Inflammatory macrophage (primary cell): Measurements from ENCODE around the gene SLC34A3.
A peak's percentile ranks its signal among the peaks of the same experiment; 100 is the strongest.

Source experiments
- DNase-seq, 2 donors: peaks; one replicate each; pipeline ENCODE4 v3.0.0-alpha.2; 2020 to 2022
- total RNA-seq, 18 experiments: gene quantifications; one replicate each; lab custom pipeline; 2026; ENCODE audit warnings: mixed read lengths in 6 of 18, inconsistent platforms in 2 of 18; lab: John Stamatoyannopoulos, UW

The SLC34A3 gene
- 0 to 0.03 (median 0) reads per million in 18 experiments for total RNA-seq

- DNase-seq, result no peak
Observed at GRCh38 chr9:137230705-137231371, at the start of gene SLC34A3. SLC34A3 (plus strand) TSS chr9:137230901; CDS start chr9:137231703, 802 bp downstream.

GRCh38 chr9:137181680-137182079 lies 49.0 kb upstream of the SLC34A3 start:
- no peak for DNase-seq

GRCh38 chr9:137182836-137183235 lies 47.9 kb upstream of the SLC34A3 start:
- no peak for DNase-seq

- DNase-seq, result no peak
Observed at GRCh38 chr9:137183980-137184595, 46.6 kb upstream of the SLC34A3 start.

GRCh38 chr9:137184881-137185660 lies 45.6 kb upstream of the SLC34A3 start:
- DNase-seq, result no peak

GRCh38 chr9:137185921-137186320 lies 44.8 kb upstream of the SLC34A3 start:
- DNase-seq, result no peak

- no peak for DNase-seq
Observed at GRCh38 chr9:137186385-137186784, 44.3 kb upstream of the SLC34A3 start.

- no peak for DNase-seq
Observed at GRCh38 chr9:137187386-137187785, 43.3 kb upstream of the SLC34A3 start.

- DNase-seq, result no peak
Observed at GRCh38 chr9:137188086-137188489, 42.6 kb upstream of the SLC34A3 start.

GRCh38 chr9:137188490-137189296 lies 42.0 kb upstream of the SLC34A3 start, which contains the start of the genes ANAPC2 and SSNA1:
ANAPC2 (minus strand) TSS chr9:137188560; CDS start chr9:137188532, 28 bp downstream.
SSNA1 (plus strand) TSS chr9:137188676; CDS start chr9:137188727, 51 bp downstream.
- peak; percentile 94 to 96 for DNase-seq

- no peak for DNase-seq
Observed at GRCh38 chr9:137189297-137190295, 41.1 kb upstream of the SLC34A3 start.

GRCh38 chr9:137190315-137190856 lies 40.3 kb upstream of the SLC34A3 start:
- DNase-seq, result no peak

GRCh38 chr9:137191245-137191644 lies 39.5 kb upstream of the SLC34A3 start:
- no peak for DNase-seq

GRCh38 chr9:137191691-137192447 lies 38.8 kb upstream of the SLC34A3 start:
- DNase-seq, result no peak

- no peak for DNase-seq
Observed at GRCh38 chr9:137192448-137192780, 38.3 kb upstream of the SLC34A3 start.

- DNase-seq, result no peak
Observed at GRCh38 chr9:137192859-137193258, 37.8 kb upstream of the SLC34A3 start.

- no peak for DNase-seq
Observed at GRCh38 chr9:137193771-137194170, 36.9 kb upstream of the SLC34A3 start.

GRCh38 chr9:137194388-137194787 lies 36.3 kb upstream of the SLC34A3 start:
- DNase-seq, result no peak

GRCh38 chr9:137194909-137195308 lies 35.8 kb upstream of the SLC34A3 start:
- no peak for DNase-seq
